Lower leg skin (tissue), 3 donors: ENCODE data around the gene BDKRB2.

Source experiments
- CTCF ChIP-seq, 3 donors: fragments of 450-650 bp; IDR thresholded peaks; one replicate each; pipeline ENCODE4 v1.5.1; 2016; ENCODE audit warnings: antibody characterized with exemption in 3 of 3, mild to moderate bottlenecking in 3 of 3, moderate library complexity in 2 of 3
- POLR2A ChIP-seq, 2 donors: fragments of 450-650 bp; IDR thresholded peaks; one replicate each; pipeline ENCODE4 v1.6.1; 2016 to 2017; ENCODE audit warnings: antibody characterized with exemption in 2 of 2, mild to moderate bottlenecking in 1 of 2, moderate library complexity in 1 of 2

- TF ChIP-seq CTCF (IDR thresholded peaks at IDR 0.05): no peak
- no peak for TF ChIP-seq POLR2A (IDR thresholded peaks at IDR 0.05)
Observed at GRCh38 chr14:96224480-96225096, 19.9 kb downstream of the BDKRB2 start.
